ENCODE data around the gene DSC3. TPM values are rescaled to one million over a fixed set of nuclear protein-coding genes. Genes with fewer than 3 reads are reported as not detected.

DSC3 gene
- total RNA-seq, 1 experiment from 2014 or later, result 7.6 TPM

GRCh38 chr18:30970196-30970816, 72.2 kb downstream of the DSC3 start:
- ChIA-PET CTCF (interaction anchor here (0.9 to 2.0 kb wide), 3 partner anchors 11 to 1096 kb away, joined by 5 to 10 read pairs (median 5); no protein-coding TSS in a partner anchor), POLR2A (no interaction called here)
- BruUV-seq (replicated peaks), result no TSS peak

More at GRCh38 chr18:30970196-30970816, 72.2 kb downstream of the DSC3 start:
- H3K27me3 ChIP-seq (ENCODE audit: insufficient read depth, low read length), result no peaks in the 10 kb centered on the region
- TF ChIP-seq CTCF (IDR thresholded peaks at IDR 0.05 in 2 of 3, conservative IDR thresholded peaks at IDR 0.05 in 1 of 3; ENCODE audit: borderline replicate concordance in 1 of 3, insufficient read depth in 1 of 3, low read depth in 2 of 3, low read length in 2 of 3) (peak; percentile 36 to 62 (median 52); a peak in 4 of 6 replicates), SIN3A (IDR thresholded peaks at IDR 0.05; ENCODE audit: low read depth) (no peak), RAD21 (IDR thresholded peaks at IDR 0.05; ENCODE audit: low read depth) (peak; percentile 80), CEBPB (IDR thresholded peaks at IDR 0.05; ENCODE audit: low read depth) (peak; percentile 88)
- peaks cover 0 to 4% of the 10 kb centered on the region in 2 experiments; a peak in 2 of 4 replicates for H3K4me1 ChIP-seq (ENCODE audit: control insufficient read depth in 1 of 2, insufficient read depth in 2 of 2, low read length in 2 of 2)
- no peak overlapping the region for H3K27ac ChIP-seq (ENCODE audit: low read depth, low read length)
- RAD21 ChIA-PET (ENCODE audit: low non-redundant PET in 1 of 2, low total read pairs in 2 of 2, uncharacterized antibody in 2 of 2, unreplicated experiment in 2 of 2), result no interaction called here
- H3K9me2 ChIP-seq (ENCODE audit: insufficient read depth), result no peaks in the 10 kb centered on the region
- peak overlapping the region; percentile 63 for H3K4me2 ChIP-seq (ENCODE audit: low read length)
- H3K79me2 ChIP-seq (ENCODE audit: insufficient read depth, low read length), result no peaks in the 10 kb centered on the region
- DNase-seq (ENCODE audit: low read depth, low spot score) (peak; percentile 63), ATAC-seq (peak; percentile 61)
- H3K4me3 ChIP-seq (replicated peaks in 1 of 2; ENCODE audit: low read depth in 1 of 2, low read length in 2 of 2), result no peak overlapping the region
- H3K9me3 ChIP-seq (ENCODE audit: control insufficient read depth in 1 of 2, insufficient read depth in 1 of 2, low read depth in 1 of 2, low read length in 2 of 2), result no peaks in the 10 kb centered on the region
- peak overlapping the region; percentile 97 for H2AFZ ChIP-seq (ENCODE audit: low read depth, low read length, poor library complexity, severe bottlenecking)
- no peak overlapping the region for H3K9ac ChIP-seq (ENCODE audit: low read length)
- H4K20me1 ChIP-seq (ENCODE audit: insufficient read depth), result no peaks in the 10 kb centered on the region
- H3K36me3 ChIP-seq (ENCODE audit: control insufficient read depth in 1 of 2, insufficient read depth in 2 of 2, low read length in 2 of 2), result no peaks in the 10 kb centered on the region
- intact Hi-C loops (cut with micrococcal nuclease), result loop anchor here (2.0 to 10.0 kb wide), 4 partner anchors 592 to 1098 kb away; no protein-coding TSS in a partner anchor
